Measurements from ENCODE around the gene PIGR.

Gene PIGR

GRCh38 chr1:206940588-206940936 is 5.7 kb downstream of the PIGR start (continued):
- TF ChIP-seq PATZ1 (CRISPR knock-in tag; IDR thresholded peaks at IDR 0.05; ENCODE audit: borderline replicate concordance) (no peak), ZNF70 (CRISPR knock-in tag; IDR thresholded peaks at IDR 0.05) (no peak), POU6F1 (CRISPR knock-in tag; IDR thresholded peaks at IDR 0.05; ENCODE audit: borderline replicate concordance, low read depth) (no peak), ZNF8 (CRISPR knock-in tag; IDR thresholded peaks at IDR 0.05) (no peak)

- no peak for ATAC-seq
- TF ChIP-seq BACH2 (CRISPR knock-in tag; IDR thresholded peaks at IDR 0.05; ENCODE audit: borderline replicate concordance) (no peak), RARB (CRISPR knock-in tag; IDR thresholded peaks at IDR 0.05) (no peak), ZNF70 (CRISPR knock-in tag; IDR thresholded peaks at IDR 0.05) (no peak), CSDC2 (CRISPR knock-in tag; IDR thresholded peaks at IDR 0.05) (no peak), PATZ1 (CRISPR knock-in tag; IDR thresholded peaks at IDR 0.05; ENCODE audit: borderline replicate concordance) (no peak), ZFP3 (CRISPR knock-in tag; IDR thresholded peaks at IDR 0.05) (no peak), OSR1 (CRISPR knock-in tag; IDR thresholded peaks at IDR 0.05) (no peak), TSHZ2 (CRISPR knock-in tag; IDR thresholded peaks at IDR 0.05) (no peak), ISL1 (CRISPR knock-in tag; IDR thresholded peaks at IDR 0.05) (no peak), SNAI2 (CRISPR knock-in tag; IDR thresholded peaks at IDR 0.05) (no peak), ZNF565 (CRISPR knock-in tag; conservative IDR thresholded peaks at IDR 0.05; ENCODE audit: low read depth) (no peak)
These were observed 6.3 kb downstream of the PIGR start for GRCh38 chr1:206939841-206940587.

GRCh38 chr1:206939131-206939530 is 7.1 kb downstream of the PIGR start:
- no peak for ATAC-seq
- TF ChIP-seq SNAI2 (CRISPR knock-in tag; IDR thresholded peaks at IDR 0.05) = no peak
- TF ChIP-seq ARNTL (CRISPR knock-in tag; IDR thresholded peaks at IDR 0.05; ENCODE audit: borderline replicate concordance, low read depth) = no peak
- no peak for TF ChIP-seq CSRNP3 (CRISPR knock-in tag; IDR thresholded peaks at IDR 0.05)
- TF ChIP-seq POU6F1 (CRISPR knock-in tag; IDR thresholded peaks at IDR 0.05; ENCODE audit: borderline replicate concordance, low read depth) = no peak
- TF ChIP-seq GLIS3 (CRISPR knock-in tag; IDR thresholded peaks at IDR 0.05) = no peak
- TF ChIP-seq TCF4 (CRISPR knock-in tag; IDR thresholded peaks at IDR 0.05; ENCODE audit: borderline replicate concordance) = no peak
- TF ChIP-seq BACH2 (CRISPR knock-in tag; IDR thresholded peaks at IDR 0.05; ENCODE audit: borderline replicate concordance) = no peak
- no peak for TF ChIP-seq PATZ1 (CRISPR knock-in tag; IDR thresholded peaks at IDR 0.05; ENCODE audit: borderline replicate concordance)
- no peak for TF ChIP-seq PPARA (CRISPR knock-in tag; IDR thresholded peaks at IDR 0.05; ENCODE audit: borderline replicate concordance)
- TF ChIP-seq ZC3H10 (CRISPR knock-in tag; IDR thresholded peaks at IDR 0.05) = no peak
- no peak for TF ChIP-seq CREB5 (CRISPR knock-in tag; IDR thresholded peaks at IDR 0.05; ENCODE audit: low read depth)
- TF ChIP-seq ZNF8 (CRISPR knock-in tag; IDR thresholded peaks at IDR 0.05) = no peak
- no peak for TF ChIP-seq ISL1 (CRISPR knock-in tag; IDR thresholded peaks at IDR 0.05)
- TF ChIP-seq ZFP30 (CRISPR knock-in tag; IDR thresholded peaks at IDR 0.05) = no peak
- TF ChIP-seq ZNF70 (CRISPR knock-in tag; IDR thresholded peaks at IDR 0.05) = no peak
- TF ChIP-seq ZFP3 (CRISPR knock-in tag; IDR thresholded peaks at IDR 0.05) = no peak
- TF ChIP-seq TOX (CRISPR knock-in tag; IDR thresholded peaks at IDR 0.05; ENCODE audit: borderline replicate concordance) = no peak

All from SK-N-SH treated with all-trans-retinoic acid at 6 μM for 48 hours (cell line).